ENCODE measurements around the gene USP54.

- TF ChIP-seq POLR2A (IDR thresholded peaks at IDR 0.05) (no peak), CTCF (IDR thresholded peaks at IDR 0.05) (no peak)
Measured at GRCh38 chr10:73493781-73494180, 97.4 kb downstream of the USP54 start.

Measured in thyroid gland (tissue), 4 donors.